ENCODE results near the gene CSNK1G2. TPM values are rescaled to one million over a fixed set of nuclear protein-coding genes. Genes with fewer than 3 reads are reported as not detected.

Gene CSNK1G2
- total RNA-seq, 1 experiment from 2014 or later = 59.2 TPM

DNA sequence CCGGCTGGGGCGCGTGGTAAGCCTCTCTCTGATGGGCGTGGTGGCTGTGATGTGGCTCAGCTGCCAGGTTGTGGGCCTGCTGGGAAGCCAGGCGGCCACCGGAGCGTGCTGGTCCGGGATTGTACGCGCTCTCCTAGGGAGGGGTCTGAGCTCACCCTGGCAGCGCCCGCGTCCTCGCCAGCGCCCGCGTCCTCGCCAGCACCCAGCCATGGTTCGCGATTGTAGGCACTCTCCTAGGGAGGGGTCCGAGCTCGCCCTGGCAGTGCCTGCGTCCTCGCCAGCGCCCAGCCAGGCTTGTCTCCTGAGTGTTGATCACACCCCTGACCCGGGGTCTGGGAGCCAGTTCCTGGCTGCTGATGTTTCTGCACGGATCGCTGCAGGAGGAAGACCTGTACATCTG, 22.0 kb upstream of the CSNK1G2 start:
- BruUV-seq (replicated peaks) = no TSS peak
- Mint-ChIP-seq H3K4me3 (ENCODE audit: low read depth, unreplicated experiment) (no peak overlapping the region), H3K27ac (ENCODE audit: unreplicated experiment) (no peak overlapping the region), H3K9me3 (ENCODE audit: low read depth, unreplicated experiment) (no peaks in the 10 kb centered on the region), H3K36me3 (ENCODE audit: insufficient read depth, unreplicated experiment) (peaks cover 19% of the 10 kb centered on the region), H3K4me1 (ENCODE audit: low read depth, unreplicated experiment) (no peaks in the 10 kb centered on the region), H3K27me3 (ENCODE audit: unreplicated experiment) (no peaks in the 10 kb centered on the region)
- no peak for DNase-seq
- CTCF ChIA-PET = no interaction called here
- intact Hi-C loops (cut with micrococcal nuclease; ENCODE audit: unreplicated experiment) = no loop called here
- TF ChIP-seq, protein P1, sequence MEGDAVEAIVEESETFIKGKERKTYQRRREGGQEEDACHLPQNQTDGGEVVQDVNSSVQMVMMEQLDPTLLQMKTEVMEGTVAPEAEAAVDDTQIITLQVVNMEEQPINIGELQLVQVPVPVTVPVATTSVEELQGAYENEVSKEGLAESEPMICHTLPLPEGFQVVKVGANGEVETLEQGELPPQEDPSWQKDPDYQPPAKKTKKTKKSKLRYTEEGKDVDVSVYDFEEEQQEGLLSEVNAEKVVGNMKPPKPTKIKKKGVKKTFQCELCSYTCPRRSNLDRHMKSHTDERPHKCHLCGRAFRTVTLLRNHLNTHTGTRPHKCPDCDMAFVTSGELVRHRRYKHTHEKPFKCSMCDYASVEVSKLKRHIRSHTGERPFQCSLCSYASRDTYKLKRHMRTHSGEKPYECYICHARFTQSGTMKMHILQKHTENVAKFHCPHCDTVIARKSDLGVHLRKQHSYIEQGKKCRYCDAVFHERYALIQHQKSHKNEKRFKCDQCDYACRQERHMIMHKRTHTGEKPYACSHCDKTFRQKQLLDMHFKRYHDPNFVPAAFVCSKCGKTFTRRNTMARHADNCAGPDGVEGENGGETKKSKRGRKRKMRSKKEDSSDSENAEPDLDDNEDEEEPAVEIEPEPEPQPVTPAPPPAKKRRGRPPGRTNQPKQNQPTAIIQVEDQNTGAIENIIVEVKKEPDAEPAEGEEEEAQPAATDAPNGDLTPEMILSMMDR (IDR thresholded peaks at IDR 0.05; ENCODE audit: unreplicated experiment) = no peak

DNA sequence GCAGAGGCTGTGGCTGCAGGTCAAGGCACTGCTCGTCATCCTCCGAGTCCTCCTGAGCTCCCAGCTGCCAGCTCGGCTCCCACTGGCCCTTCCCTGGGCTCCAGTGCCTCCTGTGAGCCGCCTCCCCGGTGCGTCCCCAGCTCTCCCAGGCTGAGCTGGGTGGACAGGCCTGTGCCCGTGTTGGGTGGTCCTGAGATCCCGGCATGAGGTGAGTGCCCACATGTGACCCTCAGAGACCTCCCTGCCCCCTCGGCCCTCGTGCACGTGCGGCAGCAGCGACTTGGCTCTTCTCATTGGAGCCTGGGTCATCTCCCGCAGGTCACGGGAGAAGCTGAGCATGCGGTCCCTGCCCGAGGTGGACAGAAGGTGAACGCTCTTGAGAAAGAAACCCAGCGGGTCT, 20.3 kb upstream of the CSNK1G2 start:
- Mint-ChIP-seq H3K4me3 (ENCODE audit: low read depth, unreplicated experiment) (no peak overlapping the region), H3K27ac (ENCODE audit: unreplicated experiment) (no peak overlapping the region), H3K36me3 (ENCODE audit: insufficient read depth, unreplicated experiment) (peaks cover 28% of the 10 kb centered on the region), H3K27me3 (ENCODE audit: unreplicated experiment) (no peaks in the 10 kb centered on the region), H3K4me1 (ENCODE audit: low read depth, unreplicated experiment) (no peaks in the 10 kb centered on the region), H3K9me3 (ENCODE audit: low read depth, unreplicated experiment) (no peaks in the 10 kb centered on the region)
- no peak for DNase-seq
- CTCF ChIA-PET = no interaction called here
- BruUV-seq (replicated peaks) = no TSS peak
- intact Hi-C loops (cut with micrococcal nuclease; ENCODE audit: unreplicated experiment) = no loop called here
- TF ChIP-seq, protein P1 (IDR thresholded peaks at IDR 0.05; ENCODE audit: unreplicated experiment) = no peak

DNA sequence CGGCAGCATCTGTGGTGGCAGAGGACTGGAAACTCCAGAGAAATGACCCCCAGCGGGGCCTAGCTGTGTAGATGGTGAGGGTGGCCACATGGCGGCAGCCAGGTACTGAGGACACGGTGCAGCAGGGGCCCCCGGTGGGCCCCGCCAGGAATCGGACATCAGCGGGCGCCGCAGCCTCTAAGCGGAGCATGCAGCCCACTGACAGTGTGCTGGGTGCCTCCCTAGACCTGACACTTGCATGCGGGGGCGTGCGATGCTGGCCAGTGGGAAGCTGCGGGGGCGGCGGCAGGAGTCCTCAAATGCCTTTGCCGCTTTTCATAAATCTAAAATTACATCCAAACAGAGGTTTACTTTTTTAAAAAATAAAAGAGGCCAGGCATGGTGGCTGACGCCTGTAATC, 19.6 kb upstream of the CSNK1G2 start:
- CTCF ChIA-PET = no interaction called here
- TF ChIP-seq, protein P1 (IDR thresholded peaks at IDR 0.05; ENCODE audit: unreplicated experiment) = no peak
- DNase-seq = no peak
- intact Hi-C loops (cut with micrococcal nuclease; ENCODE audit: unreplicated experiment) = no loop called here
- Mint-ChIP-seq H3K9me3 (ENCODE audit: low read depth, unreplicated experiment) (no peaks in the 10 kb centered on the region), H3K27me3 (ENCODE audit: unreplicated experiment) (no peaks in the 10 kb centered on the region), H3K36me3 (ENCODE audit: insufficient read depth, unreplicated experiment) (peaks cover 28% of the 10 kb centered on the region), H3K27ac (ENCODE audit: unreplicated experiment) (no peak overlapping the region), H3K4me1 (ENCODE audit: low read depth, unreplicated experiment) (no peaks in the 10 kb centered on the region), H3K4me3 (ENCODE audit: low read depth, unreplicated experiment) (no peak overlapping the region)
- BruUV-seq (replicated peaks) = no TSS peak

DNA sequence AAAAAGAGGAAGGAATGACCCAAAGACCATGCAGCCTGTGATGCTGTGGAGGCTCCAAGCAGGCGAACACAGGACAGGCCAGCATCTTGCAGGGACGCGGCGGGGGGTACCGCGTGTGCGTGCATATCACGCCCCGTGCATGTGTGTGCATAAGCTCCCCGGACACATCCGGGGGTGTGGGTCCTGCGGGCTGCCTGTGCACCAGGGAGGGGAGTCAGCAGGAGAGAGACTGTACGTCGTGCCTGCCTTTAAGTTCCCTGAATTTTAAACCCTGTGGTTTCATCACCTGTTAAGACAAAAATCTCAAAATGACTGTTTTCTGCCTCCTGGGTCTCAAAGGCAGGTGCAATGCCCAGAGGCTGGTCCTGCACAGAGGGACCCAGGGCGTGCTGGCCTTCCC, 19.1 kb upstream of the CSNK1G2 start:
- CTCF ChIA-PET = no interaction called here
- intact Hi-C loops (cut with micrococcal nuclease; ENCODE audit: unreplicated experiment) = no loop called here
- H3K4me3 Mint-ChIP-seq (ENCODE audit: low read depth, unreplicated experiment) = no peak overlapping the region
- H3K4me1 Mint-ChIP-seq (ENCODE audit: low read depth, unreplicated experiment) = no peaks in the 10 kb centered on the region
- H3K36me3 Mint-ChIP-seq (ENCODE audit: insufficient read depth, unreplicated experiment) = peaks cover 28% of the 10 kb centered on the region
- H3K27me3 Mint-ChIP-seq (ENCODE audit: unreplicated experiment) = no peaks in the 10 kb centered on the region
- H3K9me3 Mint-ChIP-seq (ENCODE audit: low read depth, unreplicated experiment) = no peaks in the 10 kb centered on the region
- H3K27ac Mint-ChIP-seq (ENCODE audit: unreplicated experiment) = no peak overlapping the region
- BruUV-seq (replicated peaks) = no TSS peak
- TF ChIP-seq, protein P1 (IDR thresholded peaks at IDR 0.05; ENCODE audit: unreplicated experiment) = no peak
- no peak for DNase-seq

DNA sequence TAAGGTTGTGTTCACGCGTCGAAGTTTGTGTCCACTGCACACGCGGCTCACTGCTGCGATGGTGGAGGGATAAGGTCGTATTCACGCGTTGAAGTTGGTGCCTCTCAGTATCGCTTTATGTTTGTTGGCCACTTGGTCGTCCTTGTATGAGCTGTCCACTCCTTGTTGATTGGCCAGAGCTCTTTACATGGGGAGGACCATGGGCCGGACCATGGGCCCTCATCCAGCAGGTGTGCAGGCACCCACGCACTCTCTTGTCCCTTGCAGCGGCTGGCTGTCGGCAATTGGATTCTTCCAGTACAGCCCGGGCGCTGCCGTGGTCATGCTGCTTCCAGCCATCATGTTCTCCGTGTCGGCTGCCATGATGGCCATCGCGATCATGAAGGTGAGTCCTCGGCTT, 18.2 kb upstream of the CSNK1G2 start:
- H3K9me3 Mint-ChIP-seq (ENCODE audit: low read depth, unreplicated experiment) = no peaks in the 10 kb centered on the region
- no peak overlapping the region for H3K4me3 Mint-ChIP-seq (ENCODE audit: low read depth, unreplicated experiment)
- H3K27me3 Mint-ChIP-seq (ENCODE audit: unreplicated experiment) = no peaks in the 10 kb centered on the region
- intact Hi-C loops (cut with micrococcal nuclease; ENCODE audit: unreplicated experiment) = no loop called here
- H3K27ac Mint-ChIP-seq (ENCODE audit: unreplicated experiment) = no peak overlapping the region
- no peaks in the 10 kb centered on the region for H3K4me1 Mint-ChIP-seq (ENCODE audit: low read depth, unreplicated experiment)
- no peak for DNase-seq
- no TSS peak for BruUV-seq (replicated peaks)
- CTCF ChIA-PET = no interaction called here
- H3K36me3 Mint-ChIP-seq (ENCODE audit: insufficient read depth, unreplicated experiment) = peaks cover 28% of the 10 kb centered on the region
- TF ChIP-seq, protein P1 (IDR thresholded peaks at IDR 0.05; ENCODE audit: unreplicated experiment) = no peak
